GM23248 (cell line): Measurements from ENCODE around the gene TREX2. TPM values are rescaled to one million over a fixed set of nuclear protein-coding genes. Genes with fewer than 3 reads are reported as not detected.

Experiments used
- DNase-seq: peaks from one replicate; pipeline ENCODE4 v3.0.0-alpha.2; 2015
- H2AFZ ChIP-seq: fragments of 200-600 bp; sonication (generic); 2 replicates; pipeline ENCODE4 v1.6.1; 2016; ENCODE audit warnings: antibody characterized with exemption
- H3F3A ChIP-seq: fragments of 200-600 bp; sonication (generic); 2 replicates; pipeline ENCODE4 v1.6.1; 2016; ENCODE audit warnings: mild to moderate bottlenecking, antibody characterized with exemption, mixed run types; ENCODE audit not compliant: insufficient read depth
- H3K27ac ChIP-seq: fragments of 200-600 bp; sonication (generic); 2 replicates; pipeline ENCODE4 v1.5.1; 2016; ENCODE audit warnings: mild to moderate bottlenecking
- H3K27me3 ChIP-seq: fragments of 200-600 bp; sonication (generic); replicated peaks from 2 replicates; pipeline ENCODE4 v1.6.1; 2016; ENCODE audit warnings: mild to moderate bottlenecking; ENCODE audit not compliant: insufficient read depth
- H3K36me3 ChIP-seq: fragments of 200-600 bp; sonication (generic); 2 replicates; pipeline ENCODE4 v1.6.1; 2016; ENCODE audit warnings: low read depth, mild to moderate bottlenecking
- H3K4me1 ChIP-seq: fragments of 200-600 bp; sonication (generic); 2 replicates; pipeline ENCODE4 v1.6.1; 2016; ENCODE audit warnings: mild to moderate bottlenecking; ENCODE audit not compliant: insufficient read depth
- H3K4me2 ChIP-seq: fragments of 200-600 bp; sonication (generic); one replicate; pipeline ENCODE4 v1.6.1; 2016; ENCODE audit warnings: mild to moderate bottlenecking; ENCODE audit not compliant: unreplicated experiment
- H3K4me3 ChIP-seq: fragments of 200-600 bp; sonication (generic); 2 replicates; pipeline ENCODE4 v1.5.1; 2016; ENCODE audit warnings: mild to moderate bottlenecking
- H3K79me2 ChIP-seq: fragments of 200-600 bp; sonication (generic); 2 replicates; pipeline ENCODE4 v1.6.1; 2016; ENCODE audit warnings: mild to moderate bottlenecking; ENCODE audit not compliant: insufficient read depth
- H3K9ac ChIP-seq: fragments of 200-600 bp; sonication (generic); 2 replicates; pipeline ENCODE4 v1.6.1; 2016; ENCODE audit warnings: mild to moderate bottlenecking
- H3K9me2 ChIP-seq: fragments of 200-600 bp; sonication (generic); 2 replicates; pipeline ENCODE4 v1.6.1; 2016; ENCODE audit warnings: mixed run types, mild to moderate bottlenecking, moderate library complexity; ENCODE audit not compliant: insufficient read depth
- H3K9me3 ChIP-seq: fragments of 200-600 bp; sonication (generic); one replicate; pipeline ENCODE4 v1.6.1; 2017; ENCODE audit warnings: low read depth
- H4K20me1 ChIP-seq: fragments of 200-600 bp; sonication (generic); 2 replicates; pipeline ENCODE4 v1.6.0; 2016; ENCODE audit not compliant: insufficient read depth
- EZH2 ChIP-seq: fragments of 200-600 bp; sonication (generic); IDR thresholded peaks from 2 replicates; pipeline ENCODE4 v1.6.1; 2018; ENCODE audit warnings: antibody characterized with exemption, mild to moderate bottlenecking; ENCODE audit not compliant: insufficient read depth, poor library complexity, severe bottlenecking
- EZH2phosphoT487 ChIP-seq: fragments of 200-600 bp; sonication (generic); IDR thresholded peaks from 2 replicates; pipeline ENCODE4 v1.6.1; 2018; ENCODE audit warnings: antibody characterized with exemption, moderate library complexity, mild to moderate bottlenecking, low read depth; ENCODE audit not compliant: insufficient read depth
- WGBS, 2 experiments: methylation state at CpG; one replicate each; pipeline ENCODE4 v1.1.6; 2015 to 2017; ENCODE audit warnings: low lambda C conversion rate in 2 of 2, low coverage in 1 of 2; ENCODE audit errors: missing lambda C conversion rate in 2 of 2; 5-methylcytosine and 5-hydroxymethylcytosine counted together
- in situ Hi-C: fragments of 300-500 bp; cut with MboI; formaldehyde crosslinking; loops from 2 replicates; pipeline ENCODE4 v1.15.0; 2020
- polyA plus RNA-seq: library from polyadenylated mRNA; unstranded; fragments of >200 nt; fragmentation: Nextera tagmentation; extraction: Ambion mirVana; gene quantifications from 2 replicates; pipeline ENCODE4 v1.2.1, GENCODE V29; 2016
- total RNA-seq: library from RNA; depleted of rRNA; stranded (reverse); fragments of >200 nt; shearing (Covaris generic); gene quantifications from 2 replicates; pipeline ENCODE4 v1.2.3, GENCODE V29; 2014

TREX2 gene
- total and polyA plus RNA-seq, 2 experiments from 2014 or later, result 0.24 to 0.76 TPM

DNA sequence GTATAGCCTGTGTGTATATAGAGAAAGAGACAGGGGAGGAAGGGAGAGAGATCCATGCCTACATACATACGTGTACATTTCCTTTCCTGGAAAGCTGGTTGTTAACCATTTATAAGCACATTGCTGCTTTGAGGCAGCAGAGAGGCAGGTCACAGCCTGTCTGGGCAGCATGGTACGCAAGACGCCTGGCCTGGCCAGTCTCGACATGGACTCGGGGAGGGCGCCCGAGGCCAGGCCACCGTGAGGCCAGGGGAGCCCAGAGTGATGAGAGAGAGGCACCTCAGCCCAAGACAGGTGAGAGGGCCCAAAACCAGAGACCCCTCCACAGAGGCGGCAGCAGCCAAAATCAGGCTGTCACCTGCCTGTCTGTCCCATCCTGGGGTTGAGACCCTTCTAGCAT lies 3.9 kb downstream of the TREX2 start:
- no peak overlapping the region for H3K9ac ChIP-seq
- no peaks in the 10 kb centered on the region for H3K79me2 ChIP-seq
- no peak for TF ChIP-seq EZH2phosphoT487
- in situ Hi-C loops, result loop anchor here (25.0 kb wide), 1 partner anchor 405 kb away; no protein-coding TSS in a partner anchor
- H3K27me3 ChIP-seq, result no peaks in the 10 kb centered on the region
- no peak overlapping the region for H2AFZ ChIP-seq
- H3F3A ChIP-seq, result no peaks in the 10 kb centered on the region
- 21 to 75% methylated on average over 1 to 8 of the region's 9 CpGs for WGBS, 2 experiments
- no peaks in the 10 kb centered on the region for H3K9me3 ChIP-seq
- H3K4me1 ChIP-seq, result no peaks in the 10 kb centered on the region
- DNase-seq, result no peak
- H3K36me3 ChIP-seq, result no peaks in the 10 kb centered on the region
- no peak overlapping the region for H3K27ac ChIP-seq
- H3K9me2 ChIP-seq, result no peaks in the 10 kb centered on the region
- H4K20me1 ChIP-seq, result no peaks in the 10 kb centered on the region
- H3K4me2 ChIP-seq, result no peak overlapping the region
- no peak overlapping the region for H3K4me3 ChIP-seq

GRCh38 chrX:153441296-153441695 lies 4.6 kb downstream of the TREX2 start:
- in situ Hi-C loops, result loop anchor here (25.0 kb wide), 1 partner anchor 404 kb away; no protein-coding TSS in a partner anchor
- no peaks in the 10 kb centered on the region for H3K9me3 ChIP-seq
- whole genome bisulfite sequencing, 2 experiments, result 36 to 37% methylated on average over 6 to 7 of the region's 7 CpGs

GRCh38 chrX:153440556-153441135 lies 5.2 kb downstream of the TREX2 start:
- Histone ChIP-seq H3K4me1 (no peaks in the 10 kb centered on the region), H3K9ac (no peak overlapping the region), H4K20me1 (no peaks in the 10 kb centered on the region), H2AFZ (no peak overlapping the region), H3K27me3 (no peaks in the 10 kb centered on the region), H3K79me2 (no peaks in the 10 kb centered on the region), H3K27ac (no peak overlapping the region), H3K4me2 (no peak overlapping the region), H3K9me3 (no peaks in the 10 kb centered on the region), H3F3A (no peaks in the 10 kb centered on the region), H3K36me3 (no peaks in the 10 kb centered on the region), H3K9me2 (no peaks in the 10 kb centered on the region), H3K4me3 (no peak overlapping the region)
- in situ Hi-C loops, result loop anchor here (25.0 kb wide), 1 partner anchor 403 kb away; no protein-coding TSS in a partner anchor
- TF ChIP-seq EZH2 (no peak), EZH2phosphoT487 (no peak)
- 47 to 49% methylated on average over 12 to 13 of the region's 13 CpGs for WGBS, 2 experiments
- DNase-seq, result no peak

More at GRCh38 chrX:153441296-153441695, 4.6 kb downstream of the TREX2 start:
- no peaks in the 10 kb centered on the region for H4K20me1 ChIP-seq
- no peak overlapping the region for H3K4me2 ChIP-seq
- no peak overlapping the region for H3K4me3 ChIP-seq
- H3K4me1 ChIP-seq, result no peaks in the 10 kb centered on the region
- no peaks in the 10 kb centered on the region for H3K9me2 ChIP-seq
- no peaks in the 10 kb centered on the region for H3K36me3 ChIP-seq
- H2AFZ ChIP-seq, result no peak overlapping the region
- DNase-seq, result no peak
- H3K27me3 ChIP-seq, result no peaks in the 10 kb centered on the region
- no peak overlapping the region for H3K9ac ChIP-seq
- no peaks in the 10 kb centered on the region for H3F3A ChIP-seq
- H3K27ac ChIP-seq, result no peak overlapping the region
- no peak for TF ChIP-seq EZH2
- TF ChIP-seq EZH2phosphoT487, result no peak
- no peaks in the 10 kb centered on the region for H3K79me2 ChIP-seq

DNA sequence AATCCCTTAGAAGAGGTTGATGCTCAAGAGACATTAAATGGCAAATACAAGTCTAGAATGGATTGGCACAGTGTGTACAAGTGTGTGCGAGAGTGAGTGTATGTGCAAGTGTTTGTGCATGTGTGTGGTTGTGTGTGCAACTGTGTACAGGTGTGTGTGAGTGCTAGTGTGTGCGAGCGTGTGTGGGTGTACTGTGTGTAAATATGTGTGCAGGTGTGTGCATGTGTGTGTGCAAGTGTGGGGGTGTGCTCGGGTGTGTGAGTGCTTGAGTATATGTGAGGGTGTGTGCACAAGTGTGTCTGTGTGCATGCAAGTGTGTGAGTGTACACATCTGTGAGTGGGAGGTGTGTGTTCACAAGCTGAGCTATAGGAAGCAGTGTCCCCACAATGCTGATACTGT lies 5.9 kb downstream of the TREX2 start:
- WGBS, 2 experiments, result 81 to 100% methylated on average over 3 to 4 of the region's 4 CpGs
- in situ Hi-C loops, result loop anchor here (25.0 kb wide), 1 partner anchor 403 kb away; no protein-coding TSS in a partner anchor
- H3K4me3 ChIP-seq, result no peak overlapping the region

More for the DNA sequence above, 5.9 kb downstream of the TREX2 start:
- no peaks in the 10 kb centered on the region for H3K36me3 ChIP-seq
- no peaks in the 10 kb centered on the region for H4K20me1 ChIP-seq
- no peaks in the 10 kb centered on the region for H3F3A ChIP-seq
- no peak overlapping the region for H3K27ac ChIP-seq
- H3K79me2 ChIP-seq, result no peaks in the 10 kb centered on the region
- H3K9ac ChIP-seq, result no peak overlapping the region
- H3K9me2 ChIP-seq, result no peaks in the 10 kb centered on the region
- H3K4me1 ChIP-seq, result no peaks in the 10 kb centered on the region
- H3K4me2 ChIP-seq, result no peak overlapping the region
- H3K9me3 ChIP-seq, result no peaks in the 10 kb centered on the region
- H3K27me3 ChIP-seq, result no peaks in the 10 kb centered on the region
- H2AFZ ChIP-seq, result no peak overlapping the region
- TF ChIP-seq EZH2 (no peak), EZH2phosphoT487 (no peak)
- DNase-seq, result no peak
